Anterior cingulate cortex (tissue), 58 donors: Measurements from ENCODE around the gene LRRC17.
A peak's percentile ranks its signal among the peaks of the same experiment; 100 is the strongest.

Source experiments
- DNase-seq, 58 donors: peaks; one replicate each; lab custom pipeline; 2025; lab: John Stamatoyannopoulos, UW

Gene LRRC17, protein sequence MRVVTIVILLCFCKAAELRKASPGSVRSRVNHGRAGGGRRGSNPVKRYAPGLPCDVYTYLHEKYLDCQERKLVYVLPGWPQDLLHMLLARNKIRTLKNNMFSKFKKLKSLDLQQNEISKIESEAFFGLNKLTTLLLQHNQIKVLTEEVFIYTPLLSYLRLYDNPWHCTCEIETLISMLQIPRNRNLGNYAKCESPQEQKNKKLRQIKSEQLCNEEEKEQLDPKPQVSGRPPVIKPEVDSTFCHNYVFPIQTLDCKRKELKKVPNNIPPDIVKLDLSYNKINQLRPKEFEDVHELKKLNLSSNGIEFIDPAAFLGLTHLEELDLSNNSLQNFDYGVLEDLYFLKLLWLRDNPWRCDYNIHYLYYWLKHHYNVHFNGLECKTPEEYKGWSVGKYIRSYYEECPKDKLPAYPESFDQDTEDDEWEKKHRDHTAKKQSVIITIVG

DNA sequence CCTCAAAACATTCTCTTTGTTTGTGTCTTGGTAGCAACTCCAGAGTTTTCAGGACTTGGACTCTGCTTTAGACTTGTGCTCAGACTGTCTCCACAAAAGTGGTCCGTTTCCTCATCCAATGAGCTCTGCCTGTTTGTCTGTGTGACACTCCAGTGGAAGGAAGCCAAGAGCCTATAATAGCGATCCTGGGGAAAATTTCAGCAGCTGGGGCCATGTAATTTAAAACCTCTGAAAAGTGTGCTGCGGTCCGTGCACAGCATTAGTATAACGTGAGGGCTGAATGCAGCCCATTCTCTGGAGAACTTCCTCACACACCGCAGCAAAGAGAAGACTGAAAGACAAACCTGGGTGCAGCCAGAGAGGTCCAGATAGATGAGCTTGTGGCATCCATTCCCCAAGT is at the start of gene LRRC17:
TSS of gene LRRC17 (plus strand) at position 259 of the 400 bp plus-strand sequence. CDS start 20,914 bp downstream, outside the sequence.
- no peak for DNase-seq

GRCh38 chr7:102864958-102865357 is 47.8 kb upstream of the LRRC17 start:
- DNase-seq, result no peak

DNA sequence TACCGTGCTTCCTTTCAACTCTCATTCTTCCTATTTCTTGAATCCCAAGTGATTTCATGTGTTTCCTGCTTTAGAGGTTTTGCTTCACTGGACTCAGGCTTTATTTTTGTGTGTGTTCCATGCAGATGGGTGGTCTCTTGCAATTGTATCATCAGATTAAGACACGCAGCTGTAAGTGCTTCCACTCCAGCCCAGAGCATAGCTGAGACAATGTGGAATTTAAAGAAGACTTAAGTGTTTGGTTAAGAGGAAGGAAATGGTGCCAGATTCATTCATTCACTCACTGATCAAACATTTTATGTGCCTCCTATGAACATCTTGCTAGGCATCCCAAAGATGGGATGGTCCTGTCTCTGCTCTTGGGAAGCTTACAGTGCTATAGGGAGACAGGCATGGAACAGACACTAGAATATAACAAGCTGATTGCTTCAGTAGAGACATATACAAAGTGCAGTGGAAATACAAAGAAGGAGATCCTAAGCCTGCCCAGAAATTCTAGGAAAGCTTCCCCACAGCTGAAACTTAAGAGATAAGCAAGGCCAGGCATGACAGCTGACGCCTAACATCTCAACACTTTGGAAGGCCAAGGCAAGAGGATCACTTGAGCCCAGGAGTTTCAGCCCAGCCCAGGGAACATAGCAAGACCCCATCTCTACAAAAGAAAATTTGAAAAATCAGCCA is 46.1 kb upstream of the LRRC17 start:
- DNase-seq, result no peak

- no peak for DNase-seq
Observed at GRCh38 chr7:102869195-102869594, 43.6 kb upstream of the LRRC17 start.

DNA sequence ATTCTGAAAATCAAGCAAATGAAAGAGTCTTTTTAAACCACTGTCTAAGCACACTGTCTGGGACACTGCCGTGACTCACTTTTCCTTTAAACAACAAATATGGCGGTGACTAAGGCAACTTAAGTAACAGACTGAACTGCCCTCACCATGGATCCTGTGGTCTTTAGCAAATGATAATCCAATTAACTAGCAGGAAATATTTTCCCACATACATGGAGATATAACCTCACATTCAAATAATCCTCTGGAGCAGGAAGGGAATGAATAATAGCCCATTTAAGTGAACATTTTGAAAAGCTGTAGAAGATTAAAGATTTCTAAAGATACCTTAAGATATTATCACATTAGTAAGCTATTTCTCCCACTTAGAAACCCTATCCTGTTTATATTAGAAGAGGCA is 40.3 kb upstream of the LRRC17 start:
- no peak for DNase-seq

- DNase-seq, result no peak
Observed at GRCh38 chr7:102873470-102874165, 39.2 kb upstream of the LRRC17 start.

GRCh38 chr7:102874166-102874829 is 38.5 kb upstream of the LRRC17 start:
- DNase-seq, result no peak

DNA sequence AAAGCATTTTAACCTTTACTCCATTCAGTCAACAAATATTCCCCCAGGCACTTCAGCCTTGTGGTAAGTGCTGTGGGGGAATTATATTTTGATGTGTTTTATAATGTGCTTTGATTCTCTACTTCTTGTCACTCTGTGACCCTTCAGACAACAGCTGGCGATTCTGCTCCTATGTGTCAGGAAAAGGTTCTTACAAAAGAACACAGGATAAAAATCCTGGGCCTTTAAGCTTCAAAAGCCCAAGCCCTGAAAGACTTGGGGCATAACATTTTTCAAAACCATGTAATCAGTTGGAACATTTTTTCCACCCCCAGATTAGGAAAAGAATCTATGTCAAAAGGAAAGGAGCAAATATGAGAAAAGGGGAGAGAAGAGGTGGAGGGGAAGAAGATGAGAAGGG is 37.8 kb upstream of the LRRC17 start:
- no peak for DNase-seq

GRCh38 chr7:102875700-102876295 is 37.0 kb upstream of the LRRC17 start:
- no peak for DNase-seq

- no peak for DNase-seq
Observed at GRCh38 chr7:102883098-102883860, 29.5 kb upstream of the LRRC17 start.

- DNase-seq, result no peak
Observed at GRCh38 chr7:102888561-102889233, 24.1 kb upstream of the LRRC17 start.

DNA sequence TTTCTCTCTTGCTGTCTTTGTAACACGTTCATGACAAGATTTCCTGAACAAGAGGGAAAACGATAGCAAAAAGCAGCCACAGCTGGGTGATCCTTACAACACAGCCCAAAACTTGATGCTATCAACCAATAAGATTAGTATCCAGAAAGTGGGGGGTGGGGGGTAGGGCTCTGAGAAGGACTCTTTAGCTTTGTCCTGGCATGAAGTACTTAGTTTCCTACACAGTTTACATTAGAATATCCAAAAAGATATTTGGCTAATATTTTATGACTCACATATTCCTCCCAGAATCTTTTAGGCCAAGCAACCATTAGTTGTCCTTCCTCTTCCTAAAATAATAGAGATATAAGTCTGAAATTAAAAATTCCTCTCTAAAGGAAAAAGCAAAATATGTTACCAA is 22.9 kb upstream of the LRRC17 start:
- no peak for DNase-seq

- DNase-seq, result peak in 9 of 58 donors; percentile 2 to 38 (median 6)
Observed at GRCh38 chr7:102890292-102890970, 22.4 kb upstream of the LRRC17 start.

GRCh38 chr7:102890971-102891692 is 21.7 kb upstream of the LRRC17 start:
- DNase-seq, result no peak

- peak in 30 of 58 donors; percentile 3 to 54 (median 12) for DNase-seq
Observed at GRCh38 chr7:102891693-102892261, 21.0 kb upstream of the LRRC17 start.

DNA sequence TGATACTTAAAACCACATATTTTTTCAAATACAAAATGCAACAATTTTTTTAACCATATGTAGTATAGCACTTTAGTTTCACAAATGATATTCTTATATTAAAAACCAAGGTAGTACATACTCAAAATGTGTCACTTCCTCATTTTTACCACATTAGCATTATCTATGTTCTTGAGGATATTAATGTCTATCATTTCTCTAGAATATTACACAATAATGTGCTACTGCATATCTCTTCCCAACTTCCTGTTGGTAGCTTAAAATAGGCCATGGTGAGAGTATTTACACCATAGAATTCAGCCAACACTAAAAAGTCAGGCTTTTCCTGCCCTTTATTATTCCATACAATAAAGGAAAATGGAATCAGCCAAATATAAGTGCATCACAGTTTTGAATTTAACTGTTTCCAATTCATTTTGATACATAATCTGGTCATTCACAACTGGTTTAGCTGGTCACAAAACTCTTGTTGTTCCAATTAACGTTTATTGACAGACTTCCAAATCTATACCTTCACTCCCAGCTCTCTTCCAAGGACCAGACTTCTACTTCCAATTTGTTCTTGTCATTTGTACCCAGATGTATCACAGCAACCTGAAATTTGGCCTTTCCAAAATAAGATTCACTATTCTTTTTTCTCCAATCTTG is 20.0 kb upstream of the LRRC17 start:
- no peak for DNase-seq

- DNase-seq, result no peak
Observed at GRCh38 chr7:102895602-102896001, 17.2 kb upstream of the LRRC17 start.
